ENCODE results near the gene ARID3B.

Gene ARID3B

GRCh38 chr15:74613953-74614743 lies 73.1 kb downstream of the ARID3B start:
- ChIA-PET POLR2A (interaction anchor here (0.6 to 1.3 kb wide), 4 partner anchors 16 to 79 kb away, joined by 3 to 5 read pairs (median 3); no protein-coding TSS in a partner anchor), CTCF (interaction anchor here (0.9 to 36.2 kb wide), 12 partner anchors 11 to 287 kb away, joined by 3 to 690 read pairs (median 4); partner anchors contain the start of gene CSK)
- no peak for DNase-seq (ENCODE audit: extremely low spot score)
- no peak for TF ChIP-seq CTCF (IDR thresholded peaks at IDR 0.05; ENCODE audit: control extremely low read depth, extremely low read depth, low read depth, missing control alignments)

GRCh38 chr15:74614744-74615507 lies 73.9 kb downstream of the ARID3B start:
- POLR2A ChIA-PET: interaction anchor here (1.0 to 1.5 kb wide), 3 partner anchors 16 to 68 kb away, joined by 3 to 4 read pairs (median 3); no protein-coding TSS in a partner anchor

DNA sequence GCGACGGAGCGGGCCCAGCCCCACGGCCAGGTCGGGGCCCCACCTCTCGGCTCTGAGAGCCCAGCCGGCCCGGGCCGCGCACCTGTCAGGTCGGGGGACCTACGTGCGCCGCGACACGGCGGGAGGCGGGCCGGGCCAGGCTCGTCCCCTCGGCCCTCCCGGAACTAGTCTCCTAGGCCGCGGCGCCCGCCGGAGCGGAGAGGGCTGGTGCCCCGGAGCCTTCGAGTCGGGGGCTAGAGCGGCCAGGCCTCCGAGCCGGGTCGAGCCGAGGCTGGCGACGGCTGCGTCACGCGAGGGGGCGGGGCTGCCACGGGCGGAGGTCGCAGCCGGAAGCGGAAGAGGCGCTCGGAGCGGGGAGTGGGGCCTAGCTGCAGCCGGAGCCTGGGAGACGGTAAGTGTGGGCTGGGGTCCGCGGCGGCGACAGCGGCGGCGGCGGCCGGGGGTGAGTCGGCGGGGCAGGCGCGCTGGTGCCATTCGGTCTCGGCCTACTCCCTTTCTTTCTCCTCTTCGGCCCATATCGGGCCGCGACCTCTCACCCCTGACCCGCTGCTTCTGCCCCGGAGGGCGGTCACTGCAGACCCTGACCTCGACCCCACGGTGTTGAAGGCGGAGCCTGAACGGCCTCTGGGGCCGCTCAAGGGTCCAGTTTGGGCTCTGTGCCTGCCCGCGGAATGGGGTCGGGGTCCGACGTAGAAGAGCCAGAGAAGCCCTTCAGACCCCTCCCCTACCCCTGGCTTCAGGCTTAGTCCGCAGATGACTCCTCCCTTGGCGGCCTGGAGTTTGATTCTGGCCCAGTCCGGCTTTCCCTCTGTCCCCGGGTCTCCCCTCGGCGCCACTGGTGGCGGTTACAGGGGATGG lies 74.7 kb downstream of the ARID3B start, which contains the start of gene CLK3:
CLK3 (plus strand) TSS at position 329 of the 858 bp plus-strand sequence. CDS start 3,361 bp downstream, outside the sequence.
- POLR2A ChIA-PET: interaction anchor here (1.0 to 1.5 kb wide), 2 partner anchors 15 to 18 kb away, joined by 3 to 4 read pairs; no protein-coding TSS in a partner anchor
- TF ChIP-seq CTCF (IDR thresholded peaks at IDR 0.05; ENCODE audit: control extremely low read depth, extremely low read depth, low read depth, missing control alignments): no peak
- DNase-seq (ENCODE audit: extremely low spot score): peak; percentile 99
- CTCF ChIA-PET: interaction anchor here (0.9 to 36.2 kb wide), 6 partner anchors 11 to 200 kb away, joined by 3 to 690 read pairs (median 6); partner anchors contain the start of gene CSK

More at GRCh38 chr15:74614744-74615507, 73.9 kb downstream of the ARID3B start:
- peak; percentile 98 for DNase-seq (ENCODE audit: extremely low spot score)
- no peak for TF ChIP-seq CTCF (IDR thresholded peaks at IDR 0.05; ENCODE audit: control extremely low read depth, extremely low read depth, low read depth, missing control alignments)
- CTCF ChIA-PET: interaction anchor here (1.6 to 36.2 kb wide), 8 partner anchors 17 to 286 kb away, joined by 3 to 690 read pairs (median 6); partner anchors contain the start of gene CSK

DNA sequence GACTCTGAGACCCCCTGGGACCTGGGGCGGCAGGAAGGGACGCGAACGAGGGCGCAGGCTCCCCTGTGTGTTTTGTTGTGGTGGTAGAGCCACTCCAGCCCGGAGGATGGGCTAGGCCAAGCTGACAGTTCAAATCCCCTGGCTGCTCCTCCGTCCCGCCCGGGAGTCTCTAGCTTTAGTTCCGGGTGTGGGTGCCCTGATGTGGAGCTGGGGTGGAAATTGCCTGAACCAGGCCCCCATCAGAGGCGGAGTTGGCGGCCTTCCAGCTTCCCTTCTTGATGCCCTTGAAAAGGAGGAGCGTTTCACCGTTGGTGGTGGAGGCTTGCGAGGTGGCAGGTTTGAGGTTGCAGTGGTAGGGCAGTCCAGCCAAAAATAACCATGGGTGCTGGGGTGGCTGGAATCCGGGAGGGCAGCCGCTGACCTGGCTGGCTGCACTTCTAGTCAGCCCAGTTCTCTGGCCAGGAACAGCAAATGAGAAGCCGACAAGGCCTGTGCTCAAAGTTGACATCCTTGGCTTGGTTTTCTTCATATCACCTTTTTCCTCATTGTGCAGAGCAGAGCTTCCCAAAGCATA lies 75.4 kb downstream of the ARID3B start:
- DNase-seq (ENCODE audit: extremely low spot score): peak; percentile 41
- CTCF ChIA-PET: interaction anchor here (0.8 to 36.2 kb wide), 11 partner anchors 9 to 231 kb away, joined by 3 to 690 read pairs (median 3); partner anchors contain the start of genes CSK and CYP1A1
- TF ChIP-seq CTCF (IDR thresholded peaks at IDR 0.05; ENCODE audit: control extremely low read depth, extremely low read depth, low read depth, missing control alignments): no peak
- POLR2A ChIA-PET: interaction anchor here (0.6 to 1.5 kb wide), 2 partner anchors 11 to 15 kb away, joined by 3 to 4 read pairs; no protein-coding TSS in a partner anchor

DNA sequence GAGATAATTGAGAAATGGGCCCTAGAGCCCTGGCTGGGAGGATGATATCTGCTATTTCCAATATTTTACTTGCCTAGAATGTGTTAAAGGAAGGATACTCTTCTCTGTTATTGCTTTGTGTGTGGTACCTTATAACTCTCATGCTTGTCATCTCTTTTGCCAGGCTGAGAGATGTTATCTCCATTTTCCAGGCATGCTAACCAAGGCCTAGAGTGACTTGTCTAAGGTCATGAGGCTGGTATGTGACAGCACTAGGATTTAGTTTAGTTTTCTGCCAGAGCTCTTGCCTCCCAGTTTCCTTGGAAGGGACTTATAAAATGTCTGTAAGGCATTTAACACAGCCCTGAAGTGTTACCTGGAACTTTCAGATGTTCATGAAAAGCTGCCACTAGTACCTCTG lies 76.0 kb downstream of the ARID3B start:
- TF ChIP-seq CTCF (IDR thresholded peaks at IDR 0.05; ENCODE audit: control extremely low read depth, extremely low read depth, low read depth, missing control alignments): no peak
- no peak for DNase-seq (ENCODE audit: extremely low spot score)
- ChIA-PET CTCF (interaction anchor here (0.8 to 36.2 kb wide), 10 partner anchors 9 to 232 kb away, joined by 3 to 690 read pairs (median 4); partner anchors contain the start of genes CSK and CYP1A1), POLR2A (interaction anchor here (0.6 to 1.1 kb wide), 2 partner anchors 11 to 15 kb away, joined by 3 read pairs; no protein-coding TSS in a partner anchor)
